HepG2 (cell line): ENCODE results near the gene LTBR. TPM values are rescaled to one million over a fixed set of nuclear protein-coding genes. Genes with fewer than 3 reads are reported as not detected.

Source experiments
- ADNP ChIP-seq: sonication (generic); formaldehyde crosslinking; IDR thresholded peaks from 2 replicates; pipeline ENCODE4 v1.4.0; 2020; ENCODE audit warnings: missing genetic modification reagents
- AHR ChIP-seq: IDR thresholded peaks from 2 replicates; pipeline ENCODE4 v1.6.1; 2018; ENCODE audit warnings: missing genetic modification reagents, missing compliant biosample characterization
- ARID2 ChIP-seq: sonication (generic); formaldehyde crosslinking; IDR thresholded peaks from 2 replicates; pipeline ENCODE4 v1.8.1; 2022; ENCODE audit warnings: mild to moderate bottlenecking, missing genetic modification reagents, borderline replicate concordance
- FOXA1 ChIP-seq, 2 experiments: fragments of 450-650 bp in 1 of 2; sonication (generic) in 1 of 2; formaldehyde crosslinking in 1 of 2; IDR thresholded peaks; 2 replicates each; pipeline versions ENCODE4 v1.4.0 to v1.6.1; 2016 to 2020; ENCODE audit warnings: missing genetic modification reagents in 1 of 2
- HMGA1 ChIP-seq: sonication (generic); formaldehyde crosslinking; conservative IDR thresholded peaks from 2 replicates; pipeline ENCODE4 v1.4.0; 2020; ENCODE audit warnings: missing genetic modification reagents
- MXD4 ChIP-seq: IDR thresholded peaks from 2 replicates; pipeline ENCODE4 v1.6.1; 2016; ENCODE audit warnings: mild to moderate bottlenecking, missing biosample characterization, missing genetic modification reagents
- NR2F2 ChIP-seq: IDR thresholded peaks from 2 replicates; pipeline ENCODE4 v1.6.1; 2012; ENCODE audit warnings: low read depth, inconsistent platforms, borderline replicate concordance
- PRPF4 ChIP-seq: fragments of 200-400 bp; formaldehyde crosslinking; IDR thresholded peaks from 2 replicates; pipeline ENCODE4 v1.6.1; 2016; ENCODE audit warnings: low read length, low read depth; ENCODE audit not compliant: poor library complexity, severe bottlenecking
- RARG ChIP-seq: sonication (generic); formaldehyde crosslinking; IDR thresholded peaks from 2 replicates; pipeline ENCODE4 v1.4.0; 2020; ENCODE audit warnings: low read depth, mild to moderate bottlenecking, missing genetic modification reagents
- RBM22 ChIP-seq: fragments of 200-400 bp; formaldehyde crosslinking; optimal IDR thresholded peaks from 2 replicates; pipeline ENCODE3; 2017; ENCODE audit warnings: mild to moderate bottlenecking, low read length, moderate library complexity
- RBM39 ChIP-seq: fragments of 200-400 bp; formaldehyde crosslinking; IDR thresholded peaks from one replicate; pipeline ENCODE4 v1.6.1; 2018; ENCODE audit warnings: antibody characterized with exemption, mild to moderate bottlenecking, low read depth, low read length; ENCODE audit not compliant: poor library complexity, severe bottlenecking
- SCMH1 ChIP-seq: sonication (generic); formaldehyde crosslinking; IDR thresholded peaks from 2 replicates; pipeline ENCODE4 v1.9.0; 2021; ENCODE audit warnings: missing genetic modification reagents, mild to moderate bottlenecking, borderline replicate concordance
- SRSF1 ChIP-seq: fragments of 200-400 bp; formaldehyde crosslinking; optimal IDR thresholded peaks from 2 replicates; pipeline ENCODE3; 2017; ENCODE audit warnings: mild to moderate bottlenecking, low read depth, low read length, moderate library complexity
- ZMYM3 ChIP-seq: sonication (generic); formaldehyde crosslinking; IDR thresholded peaks from 2 replicates; pipeline ENCODE4 v1.5.1; 2020; ENCODE audit warnings: mild to moderate bottlenecking, missing genetic modification reagents
- ZNF296 ChIP-seq: sonication (generic); formaldehyde crosslinking; conservative IDR thresholded peaks from 2 replicates; pipeline ENCODE4 v1.5.0; 2020; ENCODE audit warnings: mild to moderate bottlenecking, missing genetic modification reagents
- ZNF501 ChIP-seq: sonication (generic); formaldehyde crosslinking; IDR thresholded peaks from 2 replicates; pipeline ENCODE4 v1.5.1; 2020; ENCODE audit warnings: mild to moderate bottlenecking, moderate library complexity, missing genetic modification reagents
- ZNF761 ChIP-seq: sonication (generic); formaldehyde crosslinking; conservative IDR thresholded peaks from 2 replicates; pipeline ENCODE4 v1.4.0; 2020; ENCODE audit warnings: mild to moderate bottlenecking, missing genetic modification reagents
- ZNF878 ChIP-seq: sonication (generic); formaldehyde crosslinking; IDR thresholded peaks from 2 replicates; pipeline ENCODE4 v1.8.1; 2023; ENCODE audit warnings: mild to moderate bottlenecking, missing genetic modification reagents, moderate library complexity
- polyA plus RNA-seq, 8 experiments: library from polyadenylated mRNA; depleted of rRNA in 3 of 8; stranded (reverse) in 7 of 8; unstranded in 1 of 8; fragments of >200 nt; fragmentation: Illumina TruSeq in 4 of 8; extraction: Trizol in 4 of 8; gene quantifications; 2 replicates each; pipeline versions ENCODE4 v1.2.1 to v1.2.3, GENCODE V29; 2011 to 2016; ENCODE audit warnings: low read depth in 4 of 8, missing spikeins in 1 of 8, mixed read lengths in 1 of 8; ENCODE audit not compliant: insufficient read depth in 1 of 8
- total RNA-seq, 5 experiments: library from RNA; depleted of rRNA; stranded (reverse); fragments of >200 nt; fragmentation: Illumina TruSeq; extraction: Trizol; gene quantifications; 2 replicates each; pipeline ENCODE4 v1.2.3, GENCODE V29; 2016; ENCODE audit warnings: low read depth in 1 of 5
- TF ChIP-seq, protein P1 (sequence below): sonication (generic); formaldehyde crosslinking; IDR thresholded peaks from 2 replicates; pipeline ENCODE4 v1.5.0; 2020; ENCODE audit warnings: missing genetic modification reagents
- TF ChIP-seq, protein P2 (sequence below): fragments of 450-650 bp; IDR thresholded peaks from 2 replicates; pipeline ENCODE4 v1.6.1; 2016
- TF ChIP-seq, protein P3 (sequence below): sonication (generic); formaldehyde crosslinking; IDR thresholded peaks from 2 replicates; pipeline ENCODE4 v1.4.0; 2020; ENCODE audit warnings: missing genetic modification reagents
- TF ChIP-seq, protein P4 (sequence below): sonication (generic); formaldehyde crosslinking; IDR thresholded peaks from 2 replicates; pipeline ENCODE4 v1.4.0; 2020; ENCODE audit warnings: missing genetic modification reagents
- TF ChIP-seq, protein P5 (sequence below): sonication (generic); formaldehyde crosslinking; IDR thresholded peaks from 2 replicates; pipeline ENCODE4 v1.8.0; 2022; ENCODE audit warnings: mild to moderate bottlenecking, missing genetic modification reagents, borderline replicate concordance

The LTBR gene
- total and polyA plus RNA-seq, 2 of the 13 experiments (the other 11 are each of a cell fraction or from before 2014, with no cell fraction given) = 31.4 to 34.8 TPM

DNA sequence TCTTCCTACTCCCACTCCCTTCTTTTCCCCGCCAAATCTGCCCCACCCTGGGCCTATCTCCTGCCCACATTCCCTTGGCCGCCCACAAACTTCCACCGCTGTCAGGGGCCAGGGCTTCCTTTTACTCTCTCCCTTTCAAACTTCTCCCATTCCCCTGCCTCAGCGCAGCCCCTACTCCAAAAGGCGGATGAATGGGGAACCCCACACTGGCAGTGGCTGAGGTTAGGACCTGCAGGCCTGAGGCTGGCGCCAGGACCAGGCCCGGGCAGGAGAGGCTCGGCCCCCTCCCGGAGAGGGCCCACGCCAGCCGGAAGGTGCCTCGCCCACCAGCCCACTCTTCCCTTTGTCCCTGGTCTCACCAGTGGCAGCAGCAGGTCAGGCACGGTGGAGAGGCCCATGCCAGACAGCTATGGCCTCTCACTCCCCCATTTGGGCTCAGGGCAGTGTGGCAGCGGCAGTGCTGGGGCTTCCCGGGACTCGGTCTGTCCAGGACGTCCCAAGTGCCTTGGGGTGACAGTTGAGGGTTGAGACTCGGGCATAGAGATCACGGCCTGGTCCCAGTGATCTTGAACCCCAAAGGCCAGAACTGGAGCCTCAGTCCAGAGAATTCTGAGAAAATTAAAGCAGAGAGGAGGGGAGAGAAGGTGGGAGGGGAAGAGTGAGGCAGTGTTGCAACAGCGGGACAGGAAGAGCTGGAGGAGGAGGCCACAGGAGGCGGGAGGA lies 42.4 kb upstream of the LTBR start, which contains the start of gene TNFRSF1A (continued):
- TF ChIP-seq, protein P1, sequence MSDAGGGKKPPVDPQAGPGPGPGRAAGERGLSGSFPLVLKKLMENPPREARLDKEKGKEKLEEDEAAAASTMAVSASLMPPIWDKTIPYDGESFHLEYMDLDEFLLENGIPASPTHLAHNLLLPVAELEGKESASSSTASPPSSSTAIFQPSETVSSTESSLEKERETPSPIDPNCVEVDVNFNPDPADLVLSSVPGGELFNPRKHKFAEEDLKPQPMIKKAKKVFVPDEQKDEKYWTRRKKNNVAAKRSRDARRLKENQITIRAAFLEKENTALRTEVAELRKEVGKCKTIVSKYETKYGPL (CRISPR knock-in tag) = no peak
- TF ChIP-seq, protein P2, sequence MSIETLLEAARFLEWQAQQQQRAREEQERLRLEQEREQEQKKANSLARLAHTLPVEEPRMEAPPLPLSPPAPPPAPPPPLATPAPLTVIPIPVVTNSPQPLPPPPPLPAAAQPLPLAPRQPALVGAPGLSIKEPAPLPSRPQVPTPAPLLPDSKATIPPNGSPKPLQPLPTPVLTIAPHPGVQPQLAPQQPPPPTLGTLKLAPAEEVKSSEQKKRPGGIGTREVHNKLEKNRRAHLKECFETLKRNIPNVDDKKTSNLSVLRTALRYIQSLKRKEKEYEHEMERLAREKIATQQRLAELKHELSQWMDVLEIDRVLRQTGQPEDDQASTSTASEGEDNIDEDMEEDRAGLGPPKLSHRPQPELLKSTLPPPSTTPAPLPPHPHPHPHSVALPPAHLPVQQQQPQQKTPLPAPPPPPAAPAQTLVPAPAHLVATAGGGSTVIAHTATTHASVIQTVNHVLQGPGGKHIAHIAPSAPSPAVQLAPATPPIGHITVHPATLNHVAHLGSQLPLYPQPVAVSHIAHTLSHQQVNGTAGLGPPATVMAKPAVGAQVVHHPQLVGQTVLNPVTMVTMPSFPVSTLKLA = no peak
- TF ChIP-seq ZNF761 (CRISPR knock-in tag) = no peak; the same call in 1 of the 2 replicates
- TF ChIP-seq ARID2 (CRISPR knock-in tag) = no peak
- TF ChIP-seq PRPF4 = no peak
- TF ChIP-seq, protein P3, sequence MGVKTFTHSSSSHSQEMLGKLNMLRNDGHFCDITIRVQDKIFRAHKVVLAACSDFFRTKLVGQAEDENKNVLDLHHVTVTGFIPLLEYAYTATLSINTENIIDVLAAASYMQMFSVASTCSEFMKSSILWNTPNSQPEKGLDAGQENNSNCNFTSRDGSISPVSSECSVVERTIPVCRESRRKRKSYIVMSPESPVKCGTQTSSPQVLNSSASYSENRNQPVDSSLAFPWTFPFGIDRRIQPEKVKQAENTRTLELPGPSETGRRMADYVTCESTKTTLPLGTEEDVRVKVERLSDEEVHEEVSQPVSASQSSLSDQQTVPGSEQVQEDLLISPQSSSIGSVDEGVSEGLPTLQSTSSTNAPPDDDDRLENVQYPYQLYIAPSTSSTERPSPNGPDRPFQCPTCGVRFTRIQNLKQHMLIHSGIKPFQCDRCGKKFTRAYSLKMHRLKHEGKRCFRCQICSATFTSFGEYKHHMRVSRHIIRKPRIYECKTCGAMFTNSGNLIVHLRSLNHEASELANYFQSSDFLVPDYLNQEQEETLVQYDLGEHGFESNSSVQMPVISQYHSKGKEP (CRISPR knock-in tag) = no peak
- TF ChIP-seq, protein P4, sequence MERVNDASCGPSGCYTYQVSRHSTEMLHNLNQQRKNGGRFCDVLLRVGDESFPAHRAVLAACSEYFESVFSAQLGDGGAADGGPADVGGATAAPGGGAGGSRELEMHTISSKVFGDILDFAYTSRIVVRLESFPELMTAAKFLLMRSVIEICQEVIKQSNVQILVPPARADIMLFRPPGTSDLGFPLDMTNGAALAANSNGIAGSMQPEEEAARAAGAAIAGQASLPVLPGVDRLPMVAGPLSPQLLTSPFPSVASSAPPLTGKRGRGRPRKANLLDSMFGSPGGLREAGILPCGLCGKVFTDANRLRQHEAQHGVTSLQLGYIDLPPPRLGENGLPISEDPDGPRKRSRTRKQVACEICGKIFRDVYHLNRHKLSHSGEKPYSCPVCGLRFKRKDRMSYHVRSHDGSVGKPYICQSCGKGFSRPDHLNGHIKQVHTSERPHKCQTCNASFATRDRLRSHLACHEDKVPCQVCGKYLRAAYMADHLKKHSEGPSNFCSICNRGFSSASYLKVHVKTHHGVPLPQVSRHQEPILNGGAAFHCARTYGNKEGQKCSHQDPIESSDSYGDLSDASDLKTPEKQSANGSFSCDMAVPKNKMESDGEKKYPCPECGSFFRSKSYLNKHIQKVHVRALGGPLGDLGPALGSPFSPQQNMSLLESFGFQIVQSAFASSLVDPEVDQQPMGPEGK (CRISPR knock-in tag) = peak; percentile 75
- TF ChIP-seq SRSF1 = no peak
- TF ChIP-seq HMGA1 (CRISPR knock-in tag) = no peak
- no peak for TF ChIP-seq SCMH1
- no peak for TF ChIP-seq NR2F2
- no peak for TF ChIP-seq RARG (CRISPR knock-in tag)
- TF ChIP-seq, protein P5, sequence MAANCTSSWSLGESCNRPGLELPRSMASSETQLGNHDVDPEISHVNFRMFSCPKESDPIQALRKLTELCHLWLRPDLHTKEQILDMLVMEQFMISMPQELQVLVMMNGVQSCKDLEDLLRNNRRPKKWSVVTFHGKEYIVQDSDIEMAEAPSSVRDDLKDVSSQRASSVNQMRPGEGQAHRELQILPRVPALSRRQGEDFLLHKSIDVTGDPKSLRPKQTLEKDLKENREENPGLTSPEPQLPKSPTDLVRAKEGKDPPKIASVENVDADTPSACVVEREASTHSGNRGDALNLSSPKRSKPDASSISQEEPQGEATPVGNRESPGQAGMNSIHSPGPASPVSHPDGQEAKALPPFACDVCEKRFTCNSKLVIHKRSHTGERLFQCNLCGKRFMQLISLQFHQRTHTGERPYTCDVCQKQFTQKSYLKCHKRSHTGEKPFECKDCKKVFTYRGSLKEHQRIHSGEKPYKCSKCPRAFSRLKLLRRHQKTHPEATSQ (CRISPR knock-in tag) = no peak; the same call in 1 of the 2 replicates
- TF ChIP-seq ADNP (CRISPR knock-in tag) = no peak
- TF ChIP-seq ZNF501 (CRISPR knock-in tag) = peak; percentile 40; the same call in 1 of the 2 replicates
- peak; percentile 79; the same call in 1 of the 2 replicates for TF ChIP-seq ZMYM3 (CRISPR knock-in tag)
- no peak for TF ChIP-seq RBM22
- peak; percentile 67 for TF ChIP-seq RBM39
- no peak for TF ChIP-seq FOXA1 (IDR thresholded peaks at IDR 0.05)
- no peak for TF ChIP-seq FOXA1 (CRISPR knock-in tag; IDR thresholded peaks at IDR 0.05)
- 0 out of 2 replicates have a peak, but pooled peaks have one; percentile 38 for TF ChIP-seq ZNF878 (CRISPR knock-in tag)
- TF ChIP-seq ZNF296 (CRISPR knock-in tag) = no peak
- no peak for TF ChIP-seq MXD4 (CRISPR knock-in tag)
- no peak for TF ChIP-seq AHR
